HEK293 (cell line): ENCODE measurements around the gene EXOSC5.

Experiments used
- CTCF ChIA-PET: fragments of 350-600 bp; formaldehyde crosslinking; extraction: SDS; loops from one replicate; lab custom pipeline; 2021; ENCODE audit warnings: antibody characterized with exemption; lab: Yijun Ruan, JAX
- POLR2A ChIA-PET: fragments of 300-600 bp; formaldehyde crosslinking; extraction: SDS; loops from one replicate; lab custom pipeline; 2020; ENCODE audit warnings: antibody characterized with exemption, inconsistent platforms; lab: Yijun Ruan, JAX
- H3K27ac ChIP-seq: fragments of 200-500 bp; sonication (Bioruptor generic); 2 replicates; pipeline ENCODE4 v1.5.1; 2014; ENCODE audit warnings: low read depth, low read length, control low read depth, inconsistent platforms; ENCODE audit errors: extremely low read depth
- H3K36me3 ChIP-seq, 2 experiments: fragments of 200-500 bp in 1 of 2; sonication (Bioruptor generic) in 1 of 2; 1 replicate in 1 of 2; 2 replicates in 1 of 2; pipeline ENCODE4 v1.5.1; 2014 to 2017; ENCODE audit warnings: inconsistent platforms in 2 of 2, low read length in 2 of 2; ENCODE audit not compliant: control insufficient read depth in 2 of 2, insufficient read depth in 1 of 2
- H3K4me1 ChIP-seq: fragments of 200-500 bp; sonication (Bioruptor generic); 2 replicates; pipeline ENCODE4 v1.5.1; 2014; ENCODE audit warnings: mild to moderate bottlenecking, low read length, inconsistent platforms; ENCODE audit not compliant: control insufficient read depth, insufficient read depth
- H3K4me3 ChIP-seq: 2 replicates; pipeline ENCODE4 v1.5.1; 2011; ENCODE audit warnings: low read depth, mild to moderate bottlenecking, control low read depth, low read length, moderate library complexity
- H3K9me3 ChIP-seq: fragments of 200-500 bp; sonication (Bioruptor generic); 2 replicates; pipeline ENCODE4 v1.5.1; 2014; ENCODE audit warnings: low read depth, low read length, inconsistent platforms; ENCODE audit not compliant: control insufficient read depth, insufficient read depth
- BCL11A ChIP-seq: fragments of 450-650 bp; formaldehyde crosslinking; IDR thresholded peaks from 2 replicates; pipeline ENCODE4 v1.5.1; 2016; ENCODE audit warnings: low read depth, missing biosample characterization, missing genetic modification characterization
- KLF8 ChIP-seq: fragments of 450-650 bp; formaldehyde crosslinking; IDR thresholded peaks from 2 replicates; pipeline ENCODE4 v1.5.1; 2016; ENCODE audit warnings: missing biosample characterization, missing genetic modification characterization
- SP2 ChIP-seq: fragments of 450-650 bp; formaldehyde crosslinking; IDR thresholded peaks from 2 replicates; pipeline ENCODE4 v1.5.1; 2016; ENCODE audit warnings: missing biosample characterization, missing genetic modification characterization
- TRIM28 ChIP-seq: IDR thresholded peaks from 2 replicates; pipeline ENCODE4 v1.6.1; 2011; ENCODE audit warnings: low read length, control low read depth, borderline replicate concordance
- YY1 ChIP-seq: fragments of 450-650 bp; formaldehyde crosslinking; IDR thresholded peaks from 2 replicates; pipeline ENCODE4 v1.5.1; 2018; ENCODE audit warnings: missing biosample characterization, missing genetic modification characterization
- ZBTB20 ChIP-seq: fragments of 450-650 bp; formaldehyde crosslinking; IDR thresholded peaks from 2 replicates; pipeline ENCODE4 v1.5.1; 2016; ENCODE audit warnings: missing biosample characterization, missing genetic modification characterization
- ZNF112 ChIP-seq: fragments of 450-650 bp; formaldehyde crosslinking; IDR thresholded peaks from 2 replicates; pipeline ENCODE4 v1.5.0; 2017; ENCODE audit warnings: missing biosample characterization, missing genetic modification characterization
- ZNF132 ChIP-seq: fragments of 450-650 bp; formaldehyde crosslinking; IDR thresholded peaks from 2 replicates; pipeline ENCODE4 v1.5.1; 2017; ENCODE audit warnings: missing biosample characterization, missing genetic modification characterization, borderline replicate concordance
- ZNF155 ChIP-seq: fragments of 450-650 bp; formaldehyde crosslinking; IDR thresholded peaks from 2 replicates; pipeline ENCODE4 v1.5.1; 2016; ENCODE audit warnings: missing biosample characterization, missing genetic modification characterization
- ZNF202 ChIP-seq: fragments of 450-650 bp; formaldehyde crosslinking; IDR thresholded peaks from 2 replicates; pipeline ENCODE4 v1.5.1; 2016; ENCODE audit warnings: missing biosample characterization, missing genetic modification characterization, borderline replicate concordance
- ZNF211 ChIP-seq: fragments of 450-650 bp; formaldehyde crosslinking; IDR thresholded peaks from 2 replicates; pipeline ENCODE4 v1.5.1; 2016; ENCODE audit warnings: low read depth, missing biosample characterization, missing genetic modification characterization
- ZNF266 ChIP-seq: fragments of 450-650 bp; formaldehyde crosslinking; IDR thresholded peaks from 2 replicates; pipeline ENCODE4 v1.5.1; 2016; ENCODE audit warnings: missing biosample characterization, missing genetic modification characterization, low read depth
- ZNF544 ChIP-seq: fragments of 450-650 bp; formaldehyde crosslinking; IDR thresholded peaks from 2 replicates; pipeline ENCODE4 v1.5.0; 2017; ENCODE audit warnings: missing biosample characterization, missing genetic modification characterization
- ZNF626 ChIP-seq: fragments of 450-650 bp; sonication (Bioruptor Pico); formaldehyde crosslinking; IDR thresholded peaks from 2 replicates; pipeline ENCODE4 v1.5.1; 2018; ENCODE audit warnings: missing biosample characterization, missing genetic modification characterization, inconsistent platforms
- ZNF670 ChIP-seq: fragments of 450-650 bp; formaldehyde crosslinking; IDR thresholded peaks from 2 replicates; pipeline ENCODE4 v1.5.1; 2016; ENCODE audit warnings: missing biosample characterization, missing genetic modification characterization, low read depth
- ZNF776 ChIP-seq: fragments of 450-650 bp; formaldehyde crosslinking; IDR thresholded peaks from 2 replicates; pipeline ENCODE4 v1.5.0; 2017; ENCODE audit warnings: missing biosample characterization, missing genetic modification characterization, borderline replicate concordance
- ZNF791 ChIP-seq: fragments of 450-650 bp; formaldehyde crosslinking; IDR thresholded peaks from 2 replicates; pipeline ENCODE4 v1.5.1; 2016; ENCODE audit warnings: missing biosample characterization, missing genetic modification characterization
- ZNF837 ChIP-seq: fragments of 450-650 bp; formaldehyde crosslinking; IDR thresholded peaks from 2 replicates; pipeline ENCODE4 v1.5.1; 2016; ENCODE audit warnings: missing biosample characterization, missing genetic modification characterization
- ZSCAN30 ChIP-seq: fragments of 450-650 bp; IDR thresholded peaks from 2 replicates; pipeline ENCODE4 v1.5.1; 2018; ENCODE audit warnings: missing biosample characterization, mild to moderate bottlenecking, missing genetic modification characterization, moderate library complexity
- TF ChIP-seq, protein P1 (sequence below): fragments of 450-650 bp; formaldehyde crosslinking; IDR thresholded peaks from 2 replicates; pipeline ENCODE4 v1.5.1; 2017; ENCODE audit warnings: missing biosample characterization, mild to moderate bottlenecking, missing genetic modification characterization, moderate library complexity
- TF ChIP-seq, protein P2 (sequence below): IDR thresholded peaks from 2 replicates; pipeline ENCODE4 v1.6.1; 2011; ENCODE audit warnings: mild to moderate bottlenecking, low read depth, low read length, borderline replicate concordance
- TF ChIP-seq, protein P3 (sequence below): fragments of 450-650 bp; formaldehyde crosslinking; IDR thresholded peaks from 2 replicates; pipeline ENCODE4 v1.5.1; 2016; ENCODE audit warnings: missing biosample characterization, missing genetic modification characterization
- TF ChIP-seq, protein P4 (sequence below): fragments of 450-650 bp; formaldehyde crosslinking; IDR thresholded peaks from 2 replicates; pipeline ENCODE4 v1.5.1; 2016; ENCODE audit warnings: missing biosample characterization, missing genetic modification characterization
- TF ChIP-seq, protein P5 (sequence below): fragments of 450-650 bp; formaldehyde crosslinking; IDR thresholded peaks from 2 replicates; pipeline ENCODE4 v1.5.1; 2016; ENCODE audit warnings: missing biosample characterization, missing genetic modification characterization, borderline replicate concordance
- TF ChIP-seq, protein P6 (sequence below): fragments of 450-650 bp; formaldehyde crosslinking; IDR thresholded peaks from 2 replicates; pipeline ENCODE4 v1.5.1; 2017; ENCODE audit warnings: missing biosample characterization, missing genetic modification characterization

Gene EXOSC5

DNA sequence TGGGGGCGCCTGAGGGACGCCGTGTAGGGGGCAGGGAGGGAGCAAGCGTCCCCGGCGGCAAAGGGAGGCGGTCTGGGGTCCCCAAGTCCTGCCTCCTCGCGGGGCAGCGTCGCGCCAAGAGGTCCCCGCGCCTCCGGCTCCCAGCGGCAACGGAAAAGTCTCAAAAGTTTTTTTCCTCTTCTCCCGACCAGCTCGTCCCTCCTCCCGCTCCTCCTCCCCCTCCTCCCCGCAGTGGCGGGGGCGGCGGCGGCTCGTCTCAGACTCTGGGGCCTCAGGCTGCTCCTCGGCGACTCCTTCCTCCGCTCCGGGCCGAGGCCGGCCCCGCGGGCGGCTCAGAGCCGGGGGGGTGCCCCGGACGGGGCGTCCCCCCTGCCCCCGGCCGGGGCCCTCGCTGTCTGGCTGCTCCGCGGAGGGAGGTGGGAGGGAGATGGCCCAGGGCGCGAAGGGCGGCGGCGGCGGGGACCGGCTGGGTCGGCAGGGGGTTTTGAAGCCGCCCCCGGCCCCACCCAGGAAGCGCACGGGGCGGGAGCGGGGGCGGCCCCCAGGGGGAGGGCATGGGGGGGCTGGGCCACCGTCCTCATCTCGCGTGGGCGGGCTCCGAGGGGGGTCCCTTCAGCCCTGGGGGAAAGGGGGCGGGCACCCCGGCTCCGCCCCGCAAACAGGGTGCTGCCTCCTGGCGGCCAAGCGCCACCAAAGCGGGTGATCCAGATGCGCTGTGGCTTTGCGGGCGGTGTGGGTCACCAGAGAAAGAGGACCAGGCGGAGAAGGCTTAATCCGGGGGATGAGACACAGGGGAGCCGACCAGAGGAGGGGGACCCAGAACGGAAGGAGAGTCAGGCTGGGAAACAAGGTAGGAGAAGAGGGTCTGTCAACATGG, 43.5 kb downstream of the EXOSC5 start, which contains the start of gene TGFB1:
TSS of gene TGFB1 (minus strand) at position 457 of the 877 bp plus-strand sequence. CDS start 878 bp downstream, outside the sequence.
- Histone ChIP-seq H3K36me3 (peaks cover 0 to 6% of the 10 kb centered on the region in 2 experiments; a peak in 1 of 3 replicates), H3K9me3 (no peaks in the 10 kb centered on the region), H3K4me3 (peak within 1 kb of the TSS; percentile 43), H3K27ac (peak within 1 kb of the TSS; percentile 77; the same call in 1 of the 2 replicates), H3K4me1 (peaks cover 5% of the 10 kb centered on the region; the same call in 1 of the 2 replicates)
- ChIA-PET CTCF (interaction anchor here (0.6 to 5.3 kb wide), 11 partner anchors 10 to 1032 kb away, joined by 3 to 64 read pairs (median 5); partner anchors contain the start of genes B9D2 and DMAC2), POLR2A (interaction anchor here (0.5 to 3.1 kb wide), 10 partner anchors 10 to 85 kb away, joined by 3 to 73 read pairs (median 4); partner anchors contain the start of gene B9D2)
- no peak for TF ChIP-seq ZNF112 (tag by site-specific recombination)
- no peak for TF ChIP-seq ZNF670
- TF ChIP-seq, protein P1, sequence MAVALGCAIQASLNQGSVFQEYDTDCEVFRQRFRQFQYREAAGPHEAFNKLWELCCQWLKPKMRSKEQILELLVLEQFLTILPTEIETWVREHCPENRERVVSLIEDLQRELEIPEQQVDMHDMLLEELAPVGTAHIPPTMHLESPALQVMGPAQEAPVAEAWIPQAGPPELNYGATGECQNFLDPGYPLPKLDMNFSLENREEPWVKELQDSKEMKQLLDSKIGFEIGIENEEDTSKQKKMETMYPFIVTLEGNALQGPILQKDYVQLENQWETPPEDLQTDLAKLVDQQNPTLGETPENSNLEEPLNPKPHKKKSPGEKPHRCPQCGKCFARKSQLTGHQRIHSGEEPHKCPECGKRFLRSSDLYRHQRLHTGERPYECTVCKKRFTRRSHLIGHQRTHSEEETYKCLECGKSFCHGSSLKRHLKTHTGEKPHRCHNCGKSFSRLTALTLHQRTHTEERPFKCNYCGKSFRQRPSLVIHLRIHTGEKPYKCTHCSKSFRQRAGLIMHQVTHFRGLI (tag by site-specific recombination): no peak
- no peak for TF ChIP-seq ZNF776
- TF ChIP-seq, protein P2, sequence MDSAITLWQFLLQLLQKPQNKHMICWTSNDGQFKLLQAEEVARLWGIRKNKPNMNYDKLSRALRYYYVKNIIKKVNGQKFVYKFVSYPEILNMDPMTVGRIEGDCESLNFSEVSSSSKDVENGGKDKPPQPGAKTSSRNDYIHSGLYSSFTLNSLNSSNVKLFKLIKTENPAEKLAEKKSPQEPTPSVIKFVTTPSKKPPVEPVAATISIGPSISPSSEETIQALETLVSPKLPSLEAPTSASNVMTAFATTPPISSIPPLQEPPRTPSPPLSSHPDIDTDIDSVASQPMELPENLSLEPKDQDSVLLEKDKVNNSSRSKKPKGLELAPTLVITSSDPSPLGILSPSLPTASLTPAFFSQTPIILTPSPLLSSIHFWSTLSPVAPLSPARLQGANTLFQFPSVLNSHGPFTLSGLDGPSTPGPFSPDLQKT: no peak
- no peak for TF ChIP-seq ZNF544 (tag by site-specific recombination)
- TF ChIP-seq BCL11A (tag by site-specific recombination): no peak
- TF ChIP-seq ZNF266 (tag by site-specific recombination): no peak
- TF ChIP-seq ZNF837 (tag by site-specific recombination): no peak
- TF ChIP-seq, protein P3, sequence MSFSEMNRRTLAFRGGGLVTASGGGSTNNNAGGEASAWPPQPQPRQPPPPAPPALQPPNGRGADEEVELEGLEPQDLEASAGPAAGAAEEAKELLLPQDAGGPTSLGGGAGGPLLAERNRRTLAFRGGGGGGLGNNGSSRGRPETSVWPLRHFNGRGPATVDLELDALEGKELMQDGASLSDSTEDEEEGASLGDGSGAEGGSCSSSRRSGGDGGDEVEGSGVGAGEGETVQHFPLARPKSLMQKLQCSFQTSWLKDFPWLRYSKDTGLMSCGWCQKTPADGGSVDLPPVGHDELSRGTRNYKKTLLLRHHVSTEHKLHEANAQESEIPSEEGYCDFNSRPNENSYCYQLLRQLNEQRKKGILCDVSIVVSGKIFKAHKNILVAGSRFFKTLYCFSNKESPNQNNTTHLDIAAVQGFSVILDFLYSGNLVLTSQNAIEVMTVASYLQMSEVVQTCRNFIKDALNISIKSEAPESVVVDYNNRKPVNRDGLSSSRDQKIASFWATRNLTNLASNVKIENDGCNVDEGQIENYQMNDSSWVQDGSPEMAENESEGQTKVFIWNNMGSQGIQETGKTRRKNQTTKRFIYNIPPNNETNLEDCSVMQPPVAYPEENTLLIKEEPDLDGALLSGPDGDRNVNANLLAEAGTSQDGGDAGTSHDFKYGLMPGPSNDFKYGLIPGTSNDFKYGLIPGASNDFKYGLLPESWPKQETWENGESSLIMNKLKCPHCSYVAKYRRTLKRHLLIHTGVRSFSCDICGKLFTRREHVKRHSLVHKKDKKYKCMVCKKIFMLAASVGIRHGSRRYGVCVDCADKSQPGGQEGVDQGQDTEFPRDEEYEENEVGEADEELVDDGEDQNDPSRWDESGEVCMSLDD: peak; percentile 88
- TF ChIP-seq, protein P4, sequence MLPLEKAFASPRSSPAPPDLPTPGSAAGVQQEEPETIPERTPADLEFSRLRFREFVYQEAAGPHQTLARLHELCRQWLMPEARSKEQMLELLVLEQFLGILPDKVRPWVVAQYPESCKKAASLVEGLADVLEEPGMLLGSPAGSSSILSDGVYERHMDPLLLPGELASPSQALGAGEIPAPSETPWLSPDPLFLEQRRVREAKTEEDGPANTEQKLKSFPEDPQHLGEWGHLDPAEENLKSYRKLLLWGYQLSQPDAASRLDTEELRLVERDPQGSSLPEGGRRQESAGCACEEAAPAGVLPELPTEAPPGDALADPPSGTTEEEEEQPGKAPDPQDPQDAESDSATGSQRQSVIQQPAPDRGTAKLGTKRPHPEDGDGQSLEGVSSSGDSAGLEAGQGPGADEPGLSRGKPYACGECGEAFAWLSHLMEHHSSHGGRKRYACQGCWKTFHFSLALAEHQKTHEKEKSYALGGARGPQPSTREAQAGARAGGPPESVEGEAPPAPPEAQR (tag by site-specific recombination): no peak
- no peak for TF ChIP-seq ZNF132 (tag by site-specific recombination)
- no peak for TF ChIP-seq ZNF626
- no peak for TF ChIP-seq ZNF791 (tag by site-specific recombination)
- TF ChIP-seq YY1 (tag by site-specific recombination): no peak
- TF ChIP-seq ZSCAN30 (tag by site-specific recombination): peak; percentile 71
- TF ChIP-seq, protein P5, sequence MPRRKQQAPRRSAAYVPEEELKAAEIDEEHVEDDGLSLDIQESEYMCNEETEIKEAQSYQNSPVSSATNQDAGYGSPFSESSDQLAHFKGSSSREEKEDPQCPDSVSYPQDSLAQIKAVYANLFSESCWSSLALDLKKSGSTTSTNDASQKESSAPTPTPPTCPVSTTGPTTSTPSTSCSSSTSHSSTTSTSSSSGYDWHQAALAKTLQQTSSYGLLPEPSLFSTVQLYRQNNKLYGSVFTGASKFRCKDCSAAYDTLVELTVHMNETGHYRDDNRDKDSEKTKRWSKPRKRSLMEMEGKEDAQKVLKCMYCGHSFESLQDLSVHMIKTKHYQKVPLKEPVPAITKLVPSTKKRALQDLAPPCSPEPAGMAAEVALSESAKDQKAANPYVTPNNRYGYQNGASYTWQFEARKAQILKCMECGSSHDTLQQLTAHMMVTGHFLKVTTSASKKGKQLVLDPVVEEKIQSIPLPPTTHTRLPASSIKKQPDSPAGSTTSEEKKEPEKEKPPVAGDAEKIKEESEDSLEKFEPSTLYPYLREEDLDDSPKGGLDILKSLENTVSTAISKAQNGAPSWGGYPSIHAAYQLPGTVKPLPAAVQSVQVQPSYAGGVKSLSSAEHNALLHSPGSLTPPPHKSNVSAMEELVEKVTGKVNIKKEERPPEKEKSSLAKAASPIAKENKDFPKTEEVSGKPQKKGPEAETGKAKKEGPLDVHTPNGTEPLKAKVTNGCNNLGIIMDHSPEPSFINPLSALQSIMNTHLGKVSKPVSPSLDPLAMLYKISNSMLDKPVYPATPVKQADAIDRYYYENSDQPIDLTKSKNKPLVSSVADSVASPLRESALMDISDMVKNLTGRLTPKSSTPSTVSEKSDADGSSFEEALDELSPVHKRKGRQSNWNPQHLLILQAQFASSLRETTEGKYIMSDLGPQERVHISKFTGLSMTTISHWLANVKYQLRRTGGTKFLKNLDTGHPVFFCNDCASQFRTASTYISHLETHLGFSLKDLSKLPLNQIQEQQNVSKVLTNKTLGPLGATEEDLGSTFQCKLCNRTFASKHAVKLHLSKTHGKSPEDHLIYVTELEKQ (tag by site-specific recombination): no peak
- TF ChIP-seq ZNF211 (tag by site-specific recombination): no peak
- peak; percentile 73 for TF ChIP-seq SP2 (tag by site-specific recombination)
- no peak for TF ChIP-seq ZNF202 (tag by site-specific recombination)
- no peak for TF ChIP-seq ZBTB20
- TF ChIP-seq TRIM28: no peak
- no peak for TF ChIP-seq ZNF155 (tag by site-specific recombination)
- TF ChIP-seq KLF8: peak; percentile 51; the same call in 1 of the 2 replicates
- TF ChIP-seq, protein P6, sequence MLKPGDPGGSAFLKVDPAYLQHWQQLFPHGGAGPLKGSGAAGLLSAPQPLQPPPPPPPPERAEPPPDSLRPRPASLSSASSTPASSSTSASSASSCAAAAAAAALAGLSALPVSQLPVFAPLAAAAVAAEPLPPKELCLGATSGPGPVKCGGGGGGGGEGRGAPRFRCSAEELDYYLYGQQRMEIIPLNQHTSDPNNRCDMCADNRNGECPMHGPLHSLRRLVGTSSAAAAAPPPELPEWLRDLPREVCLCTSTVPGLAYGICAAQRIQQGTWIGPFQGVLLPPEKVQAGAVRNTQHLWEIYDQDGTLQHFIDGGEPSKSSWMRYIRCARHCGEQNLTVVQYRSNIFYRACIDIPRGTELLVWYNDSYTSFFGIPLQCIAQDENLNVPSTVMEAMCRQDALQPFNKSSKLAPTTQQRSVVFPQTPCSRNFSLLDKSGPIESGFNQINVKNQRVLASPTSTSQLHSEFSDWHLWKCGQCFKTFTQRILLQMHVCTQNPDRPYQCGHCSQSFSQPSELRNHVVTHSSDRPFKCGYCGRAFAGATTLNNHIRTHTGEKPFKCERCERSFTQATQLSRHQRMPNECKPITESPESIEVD (tag by site-specific recombination): no peak
